Measurements from ENCODE around the gene FAM200B.

Gene FAM200B

DNA sequence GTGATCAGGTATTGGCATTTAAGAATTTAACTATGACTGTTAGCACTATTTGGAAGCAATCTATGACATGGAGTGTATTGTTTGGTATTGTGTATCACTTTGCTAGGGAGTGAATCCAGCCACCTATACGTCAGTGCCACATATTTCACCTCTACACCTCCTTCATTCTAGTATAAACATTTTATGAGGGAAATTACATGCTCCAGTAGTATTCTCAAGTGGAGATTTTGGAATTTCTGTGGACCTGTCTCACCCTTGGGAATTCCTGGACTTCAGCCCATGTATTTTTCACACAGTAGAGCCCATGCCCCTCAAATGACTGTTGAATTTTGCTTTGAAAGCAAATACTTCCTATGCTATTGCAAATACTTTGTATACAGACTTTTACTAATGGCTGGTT, 32.5 kb downstream of the FAM200B start:
- TF ChIP-seq YY1 (IDR thresholded peaks at IDR 0.05; ENCODE audit: insufficient read depth, insufficient read length) (no peak), SUZ12 (IDR thresholded peaks at IDR 0.05; ENCODE audit: extremely low read depth, insufficient read depth, insufficient read length) (no peak), ZNF274 (IDR thresholded peaks at IDR 0.05; ENCODE audit: low read depth, low read length) (no peak)
- Histone ChIP-seq H3K36me3 (ENCODE audit: insufficient read depth, insufficient read length, low read length) (no peaks in the 10 kb centered on the region), H3K9me3 (ENCODE audit: insufficient read depth, low read length) (no peaks in the 10 kb centered on the region), H3K4me1 (ENCODE audit: insufficient read depth, insufficient read length) (no peaks in the 10 kb centered on the region), H3K9ac (ENCODE audit: insufficient read length, low read depth) (no peak overlapping the region), H3K27me3 (ENCODE audit: insufficient read depth, insufficient read length) (no peaks in the 10 kb centered on the region), H3K4me3 (ENCODE audit: insufficient read length, low read depth) (no peak overlapping the region)
- no peak for DNase-seq (ENCODE audit: low read depth, low spot score)

DNA sequence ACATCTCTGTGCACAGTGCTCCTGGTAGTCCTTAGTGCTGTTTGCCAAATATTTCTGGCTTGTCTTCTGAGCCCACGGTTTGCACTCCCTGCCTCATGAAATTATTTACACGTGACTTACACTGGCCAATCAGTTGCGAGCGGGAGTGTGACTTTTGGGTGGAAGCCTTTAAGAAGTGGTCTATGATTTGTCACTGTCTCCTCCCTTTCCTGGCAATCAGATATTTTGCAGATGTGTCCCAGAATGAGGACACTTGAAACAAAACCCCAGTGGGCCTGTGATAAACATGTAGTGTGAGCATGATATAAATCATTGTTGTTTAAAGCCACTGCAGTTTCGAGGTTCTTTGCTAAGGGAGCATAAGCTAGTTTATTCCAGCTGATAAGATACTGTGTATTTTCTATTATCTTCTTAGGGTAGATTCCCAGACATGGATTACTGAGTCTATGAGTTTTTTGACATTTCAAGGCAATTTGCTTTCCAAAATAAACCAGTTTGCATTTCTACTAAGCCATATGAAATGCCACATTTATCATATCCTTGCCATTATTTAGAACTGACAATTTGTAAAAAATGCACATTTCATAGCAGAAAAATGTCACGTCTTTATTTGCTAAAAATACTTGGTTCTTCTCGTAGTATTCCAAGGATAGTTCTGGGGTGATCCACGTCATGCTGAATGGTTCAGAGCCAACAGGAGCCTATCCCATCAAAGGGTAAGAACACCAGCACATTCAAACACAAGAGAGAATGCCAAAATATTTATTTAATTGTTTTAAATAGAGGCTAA, 33.2 kb downstream of the FAM200B start:
- no peak for DNase-seq (ENCODE audit: low read depth, low spot score)
- H3K36me3 ChIP-seq (ENCODE audit: insufficient read depth, insufficient read length, low read length), result no peaks in the 10 kb centered on the region
- H3K4me3 ChIP-seq (ENCODE audit: insufficient read length, low read depth), result no peak overlapping the region
- no peak overlapping the region for H3K9ac ChIP-seq (ENCODE audit: insufficient read length, low read depth)
- no peaks in the 10 kb centered on the region for H3K27me3 ChIP-seq (ENCODE audit: insufficient read depth, insufficient read length)
- no peaks in the 10 kb centered on the region for H3K4me1 ChIP-seq (ENCODE audit: insufficient read depth, insufficient read length)
- no peaks in the 10 kb centered on the region for H3K9me3 ChIP-seq (ENCODE audit: insufficient read depth, low read length)
- TF ChIP-seq SUZ12 (IDR thresholded peaks at IDR 0.05; ENCODE audit: extremely low read depth, insufficient read depth, insufficient read length) (no peak), ZNF274 (IDR thresholded peaks at IDR 0.05; ENCODE audit: low read depth, low read length) (no peak), YY1 (IDR thresholded peaks at IDR 0.05; ENCODE audit: insufficient read depth, insufficient read length) (no peak)

DNA sequence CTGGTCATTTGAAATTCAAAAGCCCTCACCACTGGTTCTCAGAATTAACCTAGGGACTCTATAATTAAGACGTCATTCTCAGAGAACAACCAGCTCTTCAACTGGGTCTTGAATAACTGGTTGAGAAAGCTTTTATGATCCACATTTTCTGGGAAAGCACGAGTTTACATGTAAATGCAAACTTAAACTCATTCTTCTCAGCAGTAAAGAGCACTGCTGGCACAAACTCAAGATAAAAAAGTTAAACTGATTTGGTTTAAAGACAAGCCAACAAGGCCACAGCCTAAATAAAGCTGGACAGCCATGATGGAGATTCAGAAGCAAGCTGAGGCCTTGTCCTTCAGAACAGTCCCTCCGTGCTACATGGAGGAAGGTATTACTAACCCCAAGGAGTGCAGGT, 34.5 kb downstream of the FAM200B start:
- H3K9me3 ChIP-seq (ENCODE audit: insufficient read depth, low read length), result no peaks in the 10 kb centered on the region
- TF ChIP-seq ZNF274 (IDR thresholded peaks at IDR 0.05; ENCODE audit: low read depth, low read length) (no peak), SUZ12 (IDR thresholded peaks at IDR 0.05; ENCODE audit: extremely low read depth, insufficient read depth, insufficient read length) (no peak), YY1 (IDR thresholded peaks at IDR 0.05; ENCODE audit: insufficient read depth, insufficient read length) (no peak)
- no peaks in the 10 kb centered on the region for H3K36me3 ChIP-seq (ENCODE audit: insufficient read depth, insufficient read length, low read length)
- H3K27me3 ChIP-seq (ENCODE audit: insufficient read depth, insufficient read length), result no peaks in the 10 kb centered on the region
- H3K9ac ChIP-seq (ENCODE audit: insufficient read length, low read depth), result no peak overlapping the region
- no peak for DNase-seq (ENCODE audit: low read depth, low spot score)
- no peaks in the 10 kb centered on the region for H3K4me1 ChIP-seq (ENCODE audit: insufficient read depth, insufficient read length)
- no peak overlapping the region for H3K4me3 ChIP-seq (ENCODE audit: insufficient read length, low read depth)

DNA sequence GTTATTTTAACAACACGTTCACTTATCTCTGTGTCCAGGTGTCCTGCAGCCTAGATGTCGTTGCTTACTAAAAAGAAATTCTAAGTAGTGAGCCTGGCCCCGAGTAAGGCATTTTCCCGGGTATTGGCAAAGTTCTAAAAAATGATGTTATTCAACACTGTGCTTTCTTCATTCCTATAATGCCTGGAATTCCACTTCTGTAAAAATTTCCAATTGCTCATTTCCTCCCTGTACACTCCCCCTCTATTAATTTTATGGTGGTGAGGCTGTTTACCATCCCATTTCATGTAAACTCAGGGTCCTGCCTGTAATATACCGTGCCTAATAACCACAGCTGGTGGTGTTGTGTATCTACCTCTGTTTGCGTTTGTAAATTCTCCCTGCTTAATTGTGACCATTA, 35.5 kb downstream of the FAM200B start:
- TF ChIP-seq YY1 (IDR thresholded peaks at IDR 0.05; ENCODE audit: insufficient read depth, insufficient read length) (no peak), SUZ12 (IDR thresholded peaks at IDR 0.05; ENCODE audit: extremely low read depth, insufficient read depth, insufficient read length) (no peak), ZNF274 (IDR thresholded peaks at IDR 0.05; ENCODE audit: low read depth, low read length) (no peak)
- Histone ChIP-seq H3K36me3 (ENCODE audit: insufficient read depth, insufficient read length, low read length) (no peaks in the 10 kb centered on the region), H3K27me3 (ENCODE audit: insufficient read depth, insufficient read length) (no peaks in the 10 kb centered on the region), H3K9me3 (ENCODE audit: insufficient read depth, low read length) (no peaks in the 10 kb centered on the region), H3K9ac (ENCODE audit: insufficient read length, low read depth) (no peak overlapping the region), H3K4me1 (ENCODE audit: insufficient read depth, insufficient read length) (no peaks in the 10 kb centered on the region), H3K4me3 (ENCODE audit: insufficient read length, low read depth) (no peak overlapping the region)
- DNase-seq (ENCODE audit: low read depth, low spot score), result no peak

DNA sequence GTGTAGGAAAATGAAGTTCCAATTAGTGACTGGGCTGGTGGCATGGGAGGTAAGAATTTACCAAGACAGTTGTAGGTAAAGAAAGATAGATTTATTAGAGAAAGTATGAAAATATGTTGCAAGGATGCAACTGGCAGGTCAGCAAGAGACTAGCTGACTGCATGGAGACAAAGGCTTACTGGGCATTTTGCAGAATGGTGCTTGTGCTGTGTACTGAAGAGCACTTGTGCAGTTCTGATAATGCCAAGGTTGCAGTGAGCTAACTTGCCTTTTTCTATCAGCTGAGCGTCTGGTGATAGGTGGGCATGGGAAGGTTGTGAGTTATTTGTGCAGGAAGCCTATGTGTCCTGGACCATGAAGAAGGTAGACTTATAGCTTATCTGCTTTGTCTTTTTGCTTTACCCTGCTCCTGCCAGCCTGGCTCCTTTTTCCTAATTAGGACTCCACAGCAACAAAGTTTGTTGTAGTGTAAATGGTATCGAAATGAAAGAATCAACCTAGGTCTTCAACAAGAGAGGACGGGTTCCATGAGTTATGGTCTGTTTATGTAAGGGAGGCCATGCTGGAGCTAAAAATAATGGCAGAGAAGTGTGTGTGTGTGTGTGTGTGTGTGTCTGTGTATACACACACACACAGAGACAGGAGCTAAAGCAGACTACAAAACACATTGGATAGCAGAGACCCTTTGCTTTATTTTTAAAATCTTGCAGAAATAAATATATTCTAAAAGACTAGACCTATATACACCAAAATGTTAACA, 36.2 kb downstream of the FAM200B start:
- no peak overlapping the region for H3K9ac ChIP-seq (ENCODE audit: insufficient read length, low read depth)
- no peak for DNase-seq (ENCODE audit: low read depth, low spot score)
- H3K4me3 ChIP-seq (ENCODE audit: insufficient read length, low read depth), result no peak overlapping the region

DNA sequence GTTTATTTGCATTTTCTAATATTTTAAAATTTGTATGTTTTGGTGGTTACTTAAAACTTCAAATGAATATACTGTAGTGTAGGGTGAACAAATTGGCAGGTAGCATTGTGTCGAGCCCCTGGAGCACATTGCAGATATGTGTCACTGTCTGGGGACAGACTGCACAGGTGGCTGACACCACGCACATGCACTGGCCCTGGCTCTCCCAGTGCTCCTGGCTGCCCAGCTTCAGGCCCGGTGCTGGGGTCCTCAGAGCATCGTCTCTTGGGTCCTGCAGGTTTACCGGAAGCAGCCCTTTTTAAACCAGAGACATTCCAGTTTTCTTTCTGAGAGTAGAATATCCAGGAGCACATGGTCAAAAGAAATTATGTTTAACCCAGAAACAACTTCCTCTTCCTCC, 36.8 kb downstream of the FAM200B start:
- no peak for DNase-seq (ENCODE audit: low read depth, low spot score)
- Histone ChIP-seq H3K9ac (ENCODE audit: insufficient read length, low read depth) (no peak overlapping the region), H3K4me1 (ENCODE audit: insufficient read depth, insufficient read length) (no peaks in the 10 kb centered on the region), H3K4me3 (ENCODE audit: insufficient read length, low read depth) (no peak overlapping the region), H3K27me3 (ENCODE audit: insufficient read depth, insufficient read length) (no peaks in the 10 kb centered on the region), H3K9me3 (ENCODE audit: insufficient read depth, low read length) (no peaks in the 10 kb centered on the region), H3K36me3 (ENCODE audit: insufficient read depth, insufficient read length, low read length) (no peaks in the 10 kb centered on the region)
- TF ChIP-seq YY1 (IDR thresholded peaks at IDR 0.05; ENCODE audit: insufficient read depth, insufficient read length) (no peak), ZNF274 (IDR thresholded peaks at IDR 0.05; ENCODE audit: low read depth, low read length) (no peak), SUZ12 (IDR thresholded peaks at IDR 0.05; ENCODE audit: extremely low read depth, insufficient read depth, insufficient read length) (no peak)

More for the DNA sequence above, 36.2 kb downstream of the FAM200B start:
- Histone ChIP-seq H3K4me1 (ENCODE audit: insufficient read depth, insufficient read length) (no peaks in the 10 kb centered on the region), H3K9me3 (ENCODE audit: insufficient read depth, low read length) (no peaks in the 10 kb centered on the region), H3K27me3 (ENCODE audit: insufficient read depth, insufficient read length) (no peaks in the 10 kb centered on the region), H3K36me3 (ENCODE audit: insufficient read depth, insufficient read length, low read length) (no peaks in the 10 kb centered on the region)
- no peak for TF ChIP-seq SUZ12 (IDR thresholded peaks at IDR 0.05; ENCODE audit: extremely low read depth, insufficient read depth, insufficient read length)
- TF ChIP-seq YY1 (IDR thresholded peaks at IDR 0.05; ENCODE audit: insufficient read depth, insufficient read length), result no peak
- TF ChIP-seq ZNF274 (IDR thresholded peaks at IDR 0.05; ENCODE audit: low read depth, low read length), result no peak

DNA sequence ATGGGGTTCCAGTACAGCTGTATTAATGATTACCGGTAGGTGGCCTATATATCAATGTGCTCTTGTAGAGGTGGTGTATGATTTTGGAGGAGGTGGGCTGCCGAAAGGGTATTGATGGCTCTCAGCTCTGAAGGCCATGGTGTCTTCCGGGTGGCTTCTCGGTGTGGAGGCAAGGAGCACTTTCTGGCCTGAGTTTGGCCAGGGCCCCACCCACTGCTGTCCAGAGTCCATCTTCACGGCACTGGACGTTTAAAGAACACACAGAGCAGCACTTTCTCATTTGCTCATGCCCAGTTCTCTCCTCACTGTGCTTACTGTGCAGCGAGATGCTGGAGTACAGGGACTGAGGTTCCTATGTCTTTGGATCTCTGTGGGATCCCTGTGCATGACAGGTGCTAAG, 37.3 kb downstream of the FAM200B start:
- Histone ChIP-seq H3K36me3 (ENCODE audit: insufficient read depth, insufficient read length, low read length) (no peaks in the 10 kb centered on the region), H3K4me3 (ENCODE audit: insufficient read length, low read depth) (no peak overlapping the region), H3K4me1 (ENCODE audit: insufficient read depth, insufficient read length) (no peaks in the 10 kb centered on the region), H3K9ac (ENCODE audit: insufficient read length, low read depth) (no peak overlapping the region), H3K9me3 (ENCODE audit: insufficient read depth, low read length) (no peaks in the 10 kb centered on the region), H3K27me3 (ENCODE audit: insufficient read depth, insufficient read length) (no peaks in the 10 kb centered on the region)
- TF ChIP-seq YY1 (IDR thresholded peaks at IDR 0.05; ENCODE audit: insufficient read depth, insufficient read length) (no peak), ZNF274 (IDR thresholded peaks at IDR 0.05; ENCODE audit: low read depth, low read length) (no peak), SUZ12 (IDR thresholded peaks at IDR 0.05; ENCODE audit: extremely low read depth, insufficient read depth, insufficient read length) (no peak)
- DNase-seq (ENCODE audit: low read depth, low spot score), result no peak
